Parathyroid adenoma (tissue), 2 donors: ENCODE measurements around the gene PCDHB7.
"Not testable (repeated sequence)": the region's sequence is repeated elsewhere in the genome, so short reads cannot be mapped to it uniquely, and the experiment has no call there.

ENCODE experiments used
- H2AFZ ChIP-seq: fragments of 300-600 bp; sonication (generic); one replicate; pipeline ENCODE4 v1.7.0; 2017; ENCODE audit warnings: antibody characterized with exemption, mild to moderate bottlenecking
- H3K27ac ChIP-seq: fragments of 300-600 bp; sonication (generic); one replicate; pipeline ENCODE4 v1.7.0; 2017
- H3K27me3 ChIP-seq: fragments of 300-600 bp; sonication (generic); one replicate; pipeline ENCODE4 v1.7.0; 2017; ENCODE audit warnings: low read length; ENCODE audit not compliant: control insufficient read depth, insufficient read depth
- H3K36me3 ChIP-seq: fragments of 300-600 bp; sonication (generic); one replicate; pipeline ENCODE4 v1.7.0; 2017; ENCODE audit warnings: low read length; ENCODE audit not compliant: control insufficient read depth, insufficient read depth
- H3K4me1 ChIP-seq: fragments of 300-600 bp; sonication (generic); one replicate; pipeline ENCODE4 v1.7.0; 2017; ENCODE audit warnings: control low read depth
- H3K4me2 ChIP-seq: fragments of 300-600 bp; sonication (generic); one replicate; pipeline ENCODE4 v1.7.0; 2017; ENCODE audit warnings: low read length
- H3K4me3 ChIP-seq: fragments of 300-600 bp; sonication (generic); one replicate; pipeline ENCODE4 v1.7.0; 2017; ENCODE audit warnings: low read depth, low read length
- H3K79me2 ChIP-seq: fragments of 300-600 bp; sonication (generic); one replicate; pipeline ENCODE4 v1.7.0; 2017; ENCODE audit warnings: control low read depth
- H3K9ac ChIP-seq: fragments of 300-600 bp; sonication (generic); one replicate; pipeline ENCODE4 v1.7.0; 2017; ENCODE audit warnings: mild to moderate bottlenecking
- H3K9me3 ChIP-seq: fragments of 300-600 bp; sonication (generic); one replicate; pipeline ENCODE4 v1.7.0; 2017; ENCODE audit warnings: low read length; ENCODE audit not compliant: control insufficient read depth
- CTCF ChIP-seq: fragments of 300-600 bp; sonication (generic); IDR thresholded peaks from one replicate; pipeline ENCODE4 v1.7.0; 2017; ENCODE audit warnings: antibody characterized with exemption, mild to moderate bottlenecking
- donor health status: primary hyperparathyroidism.

Gene PCDHB7

GRCh38 chr5:141172381-141173204, at the start of gene PCDHB7:
TSS of gene PCDHB7 (plus strand) at chr5:141172644. CDS start at chr5:141172836, 192 bp downstream.
- Histone ChIP-seq H3K4me1 (no peaks in the 10 kb centered on the region), H3K4me2 (no peak within 1 kb of the TSS), H3K9me3 (no peaks in the 10 kb centered on the region), H3K27ac (no peak within 1 kb of the TSS), H3K79me2 (no peaks in the 10 kb centered on the region), H3K36me3 (no peaks in the 10 kb centered on the region), H3K4me3 (no peak within 1 kb of the TSS), H2AFZ (no peak within 1 kb of the TSS), H3K27me3 (peaks cover 3% of the 10 kb centered on the region), H3K9ac (no peak within 1 kb of the TSS)
- no peak for TF ChIP-seq CTCF

- H3K36me3 ChIP-seq, H3K27me3 ChIP-seq, H3K79me2 ChIP-seq, H3K4me3 ChIP-seq, H3K9me3 ChIP-seq, H2AFZ ChIP-seq, H3K4me1 ChIP-seq, H3K9ac ChIP-seq, H3K4me2 ChIP-seq, H3K27ac ChIP-seq: not testable (repeated sequence)
Observed at GRCh38 chr5:141123396-141124135, 48.9 kb upstream of the PCDHB7 start.

- H3K79me2 ChIP-seq, result no peaks in the 10 kb centered on the region
- H3K27ac ChIP-seq, result no peak overlapping the region
- TF ChIP-seq CTCF, result no peak
- peaks cover 2% of the 10 kb centered on the region for H3K27me3 ChIP-seq
- H2AFZ ChIP-seq, result no peak overlapping the region
- H3K9ac ChIP-seq, result no peak overlapping the region
- H3K4me1 ChIP-seq, result no peaks in the 10 kb centered on the region
- peaks cover 3% of the 10 kb centered on the region for H3K36me3 ChIP-seq
- H3K4me3 ChIP-seq, result no peak overlapping the region
- no peaks in the 10 kb centered on the region for H3K9me3 ChIP-seq
- H3K4me2 ChIP-seq, result no peak overlapping the region
Observed at GRCh38 chr5:141127305-141127704, 45.1 kb upstream of the PCDHB7 start.

GRCh38 chr5:141135030-141135717, 37.3 kb upstream of the PCDHB7 start, which contains the start of gene PCDHB5:
TSS of gene PCDHB5 (plus strand) at chr5:141135206. CDS start at chr5:141135435, 229 bp downstream.
- peak within 1 kb of the TSS; percentile 46 for H3K27ac ChIP-seq
- H3K4me3 ChIP-seq, result peak within 1 kb of the TSS; percentile 36

More at GRCh38 chr5:141135030-141135717, 37.3 kb upstream of the PCDHB7 start, which contains the start of gene PCDHB5:
- Histone ChIP-seq H2AFZ (peak within 1 kb of the TSS; percentile 57), H3K79me2 (no peaks in the 10 kb centered on the region), H3K4me2 (no peak within 1 kb of the TSS), H3K9ac (no peak within 1 kb of the TSS), H3K36me3 (peaks cover 3% of the 10 kb centered on the region), H3K27me3 (peaks cover 6% of the 10 kb centered on the region), H3K4me1 (no peaks in the 10 kb centered on the region), H3K9me3 (no peaks in the 10 kb centered on the region)
- TF ChIP-seq CTCF, result peak; percentile 73
